ENCODE measurements around the gene LRP5. TPM values are rescaled to one million over a fixed set of nuclear protein-coding genes. Genes with fewer than 3 reads are reported as not detected.

LRP5 gene
- total RNA-seq, 1 experiment from 2014 or later: 48.8 TPM

DNA sequence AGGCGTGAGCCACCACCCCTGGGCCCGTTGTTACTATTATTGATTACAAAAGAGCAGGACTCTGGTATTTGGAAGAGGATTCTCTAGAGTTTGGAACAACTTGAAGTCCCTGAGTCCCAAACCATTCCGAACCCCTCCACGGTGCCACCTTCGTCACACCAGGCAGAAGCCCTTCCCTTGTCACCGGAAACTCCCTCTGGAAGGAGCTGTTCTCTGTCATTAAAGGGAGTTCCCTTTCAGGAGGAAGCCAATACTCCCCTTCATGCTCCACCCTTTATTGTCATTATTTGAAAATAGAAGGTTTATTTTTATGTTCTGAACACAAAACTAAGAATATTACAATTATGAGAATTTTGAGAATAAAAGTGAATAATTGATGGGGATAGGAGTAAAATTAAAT lies 35.5 kb upstream of the LRP5 start:
- Mint-ChIP-seq H3K27ac (no peak overlapping the region), H3K4me3 (no peak overlapping the region), H3K36me3 (no peaks in the 10 kb centered on the region), H3K4me1 (peaks cover 12% of the 10 kb centered on the region), H3K9me3 (no peaks in the 10 kb centered on the region), H3K27me3 (ENCODE audit: low read depth) (no peaks in the 10 kb centered on the region)
- TF ChIP-seq STAT6 (CRISPR knock-in tag; conservative IDR thresholded peaks at IDR 0.05; ENCODE audit: low read depth) (no peak), ERG (CRISPR knock-in tag; IDR thresholded peaks at IDR 0.05) (no peak), USF2 (CRISPR knock-in tag; IDR thresholded peaks at IDR 0.05) (no peak), ZNF425 (CRISPR knock-in tag; conservative IDR thresholded peaks at IDR 0.05) (no peak), NFE2L1 (CRISPR knock-in tag; IDR thresholded peaks at IDR 0.05) (no peak), ZNF232 (CRISPR knock-in tag; IDR thresholded peaks at IDR 0.05) (no peak), ATF3 (CRISPR knock-in tag; conservative IDR thresholded peaks at IDR 0.05) (no peak), CBFB (CRISPR knock-in tag; IDR thresholded peaks at IDR 0.05; ENCODE audit: low read depth) (no peak), CREB1 (CRISPR knock-in tag; IDR thresholded peaks at IDR 0.05) (no peak), ATF2 (CRISPR knock-in tag; IDR thresholded peaks at IDR 0.05; ENCODE audit: borderline replicate concordance, low read depth) (no peak), ZNF219 (CRISPR knock-in tag; IDR thresholded peaks at IDR 0.05; ENCODE audit: borderline replicate concordance) (no peak), ESRRA (CRISPR knock-in tag; IDR thresholded peaks at IDR 0.05; ENCODE audit: borderline replicate concordance) (no peak), ZNF416 (CRISPR knock-in tag; IDR thresholded peaks at IDR 0.05) (no peak), SOX15 (CRISPR knock-in tag; IDR thresholded peaks at IDR 0.05) (no peak)
- TF ChIP-seq, protein P1, sequence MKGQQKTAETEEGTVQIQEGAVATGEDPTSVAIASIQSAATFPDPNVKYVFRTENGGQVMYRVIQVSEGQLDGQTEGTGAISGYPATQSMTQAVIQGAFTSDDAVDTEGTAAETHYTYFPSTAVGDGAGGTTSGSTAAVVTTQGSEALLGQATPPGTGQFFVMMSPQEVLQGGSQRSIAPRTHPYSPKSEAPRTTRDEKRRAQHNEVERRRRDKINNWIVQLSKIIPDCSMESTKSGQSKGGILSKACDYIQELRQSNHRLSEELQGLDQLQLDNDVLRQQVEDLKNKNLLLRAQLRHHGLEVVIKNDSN (CRISPR knock-in tag; IDR thresholded peaks at IDR 0.05): no peak
- TF ChIP-seq, protein P2, sequence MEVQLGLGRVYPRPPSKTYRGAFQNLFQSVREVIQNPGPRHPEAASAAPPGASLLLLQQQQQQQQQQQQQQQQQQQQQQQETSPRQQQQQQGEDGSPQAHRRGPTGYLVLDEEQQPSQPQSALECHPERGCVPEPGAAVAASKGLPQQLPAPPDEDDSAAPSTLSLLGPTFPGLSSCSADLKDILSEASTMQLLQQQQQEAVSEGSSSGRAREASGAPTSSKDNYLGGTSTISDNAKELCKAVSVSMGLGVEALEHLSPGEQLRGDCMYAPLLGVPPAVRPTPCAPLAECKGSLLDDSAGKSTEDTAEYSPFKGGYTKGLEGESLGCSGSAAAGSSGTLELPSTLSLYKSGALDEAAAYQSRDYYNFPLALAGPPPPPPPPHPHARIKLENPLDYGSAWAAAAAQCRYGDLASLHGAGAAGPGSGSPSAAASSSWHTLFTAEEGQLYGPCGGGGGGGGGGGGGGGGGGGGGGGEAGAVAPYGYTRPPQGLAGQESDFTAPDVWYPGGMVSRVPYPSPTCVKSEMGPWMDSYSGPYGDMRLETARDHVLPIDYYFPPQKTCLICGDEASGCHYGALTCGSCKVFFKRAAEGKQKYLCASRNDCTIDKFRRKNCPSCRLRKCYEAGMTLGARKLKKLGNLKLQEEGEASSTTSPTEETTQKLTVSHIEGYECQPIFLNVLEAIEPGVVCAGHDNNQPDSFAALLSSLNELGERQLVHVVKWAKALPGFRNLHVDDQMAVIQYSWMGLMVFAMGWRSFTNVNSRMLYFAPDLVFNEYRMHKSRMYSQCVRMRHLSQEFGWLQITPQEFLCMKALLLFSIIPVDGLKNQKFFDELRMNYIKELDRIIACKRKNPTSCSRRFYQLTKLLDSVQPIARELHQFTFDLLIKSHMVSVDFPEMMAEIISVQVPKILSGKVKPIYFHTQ (CRISPR knock-in tag; IDR thresholded peaks at IDR 0.05): no peak
- DNase-seq (ENCODE audit: low spot score): no peak
- POLR2A ChIA-PET: no interaction called here
- ATAC-seq: no peak
- CTCF ChIA-PET: interaction anchor here (0.8 to 1.0 kb wide), 2 partner anchors 19 to 21 kb away, joined by 3 to 4 read pairs; no protein-coding TSS in a partner anchor

All from WTC11 (cell line).